H1 (cell line): ENCODE results near the gene YIPF1. TPM values are rescaled to one million over a fixed set of nuclear protein-coding genes. Genes with fewer than 3 reads are reported as not detected.

ENCODE experiments used
- CTCF ChIA-PET: fragments of 300-600 bp; sonication (Branson Sonifier 250); formaldehyde crosslinking; loops from one replicate; lab custom pipeline; 2021; ENCODE audit not compliant: partially characterized antibody; lab: Charles Lee
- POLR2A ChIA-PET: fragments of 300-600 bp; sonication (Branson Sonifier 250); formaldehyde crosslinking; loops from one replicate; lab custom pipeline; 2021; ENCODE audit warnings: inconsistent platforms; ENCODE audit not compliant: partially characterized antibody; lab: Charles Lee
- DNase-seq, 2 experiments: peaks; one replicate each; pipeline versions ENCODE4 v3.0.0 to v3.0.0-alpha.2; 2010 to 2022; ENCODE audit warnings: low spot score in 2 of 2, low read depth in 1 of 2, mixed read lengths in 1 of 2
- FAIRE-seq: peaks from 2 replicates; lab custom pipeline; 2011; peaks lifted over from hg19 to GRCh38; lab: Jason Lieb, UNC
- H2AFZ ChIP-seq: 2 replicates; pipeline ENCODE4 v1.8.1; 2012; ENCODE audit warnings: low read length, inconsistent platforms
- H2AK5ac ChIP-seq: 2 replicates; pipeline ENCODE4 v1.6.1; 2013; ENCODE audit warnings: low read depth, low read length
- H2BK120ac ChIP-seq: replicated peaks from 2 replicates; pipeline ENCODE3; 2013; ENCODE audit warnings: low read depth, low read length, inconsistent platforms
- H2BK12ac ChIP-seq: 2 replicates; pipeline ENCODE4 v1.6.1; 2013; ENCODE audit warnings: low read depth, low read length
- H2BK15ac ChIP-seq: 2 replicates; pipeline ENCODE4 v1.6.1; 2013; ENCODE audit warnings: low read length
- H2BK20ac ChIP-seq: 2 replicates; pipeline ENCODE4 v1.6.1; 2013; ENCODE audit warnings: low read length
- H2BK5ac ChIP-seq: 2 replicates; pipeline ENCODE4 v1.6.1; 2013; ENCODE audit warnings: low read depth, low read length
- H3K14ac ChIP-seq: 2 replicates; pipeline ENCODE4 v1.6.1; 2013; ENCODE audit warnings: inconsistent platforms; ENCODE audit not compliant: insufficient read length
- H3K18ac ChIP-seq: 2 replicates; pipeline ENCODE4 v1.6.1; 2013; ENCODE audit warnings: low read length; ENCODE audit errors: extremely low read depth
- H3K23ac ChIP-seq: 2 replicates; pipeline ENCODE4 v1.6.1; 2013; ENCODE audit warnings: inconsistent platforms; ENCODE audit not compliant: insufficient read length
- H3K23me2 ChIP-seq: 2 replicates; pipeline ENCODE4 v1.6.1; 2013; ENCODE audit warnings: low read depth, low read length
- H3K27ac ChIP-seq: 2 replicates; pipeline ENCODE4 v1.6.1; 2011; ENCODE audit warnings: low read depth, low read length, inconsistent platforms
- H3K27me3 ChIP-seq, 4 experiments: replicated peaks in 1 of 4; 1 replicate in 1 of 4; 2 replicates in 3 of 4; pipeline versions ENCODE4 v1.6.1 to v1.8.1; 2011 to 2013; ENCODE audit warnings: low read length in 3 of 4, mild to moderate bottlenecking in 3 of 4, inconsistent platforms in 2 of 4, mixed read lengths in 2 of 4, moderate library complexity in 1 of 4; ENCODE audit not compliant: control insufficient read depth in 3 of 4, insufficient read depth in 3 of 4; ENCODE audit errors: extremely low read depth in 1 of 4
- H3K36me3 ChIP-seq, 4 experiments: 2 replicates each; pipeline versions ENCODE4 v1.6.1 to v1.8.1; 2011 to 2013; ENCODE audit warnings: mild to moderate bottlenecking in 4 of 4, low read length in 3 of 4, moderate library complexity in 2 of 4, control low read depth in 1 of 4, inconsistent platforms in 1 of 4; ENCODE audit not compliant: insufficient read depth in 4 of 4, control insufficient read depth in 2 of 4
- H3K4ac ChIP-seq: replicated peaks from 2 replicates; pipeline ENCODE3; 2013; ENCODE audit warnings: low read length, low read depth, mixed read lengths, inconsistent platforms; ENCODE audit not compliant: insufficient read length
- H3K4me1 ChIP-seq, 4 experiments: replicated peaks in 1 of 4; 1 replicate in 1 of 4; 2 replicates in 3 of 4; pipeline versions ENCODE4 v1.6.1 to v1.8.1; 2011 to 2013; ENCODE audit warnings: low read length in 3 of 4, inconsistent platforms in 2 of 4, mixed read lengths in 1 of 4; ENCODE audit not compliant: insufficient read depth in 4 of 4, control insufficient read depth in 3 of 4
- H3K4me2 ChIP-seq, 2 experiments: 2 replicates each; pipeline versions ENCODE4 v1.6.1 to v1.8.1; 2011 to 2013; ENCODE audit warnings: low read depth in 2 of 2, low read length in 2 of 2, control low read depth in 1 of 2, inconsistent platforms in 1 of 2, mild to moderate bottlenecking in 1 of 2; ENCODE audit not compliant: insufficient read depth in 1 of 2
- H3K4me3 ChIP-seq, 4 experiments: fragments of 200-600, 300-600 bp in 1 of 4; sonication (generic), shearing (Covaris generic), sonication (Bioruptor Twin) in 1 of 4; 2 replicates each; pipeline versions ENCODE4 v1.5.1 to v1.8.1; 2011 to 2016; ENCODE audit warnings: low read length in 4 of 4, low read depth in 3 of 4, control low read depth in 2 of 4, inconsistent platforms in 2 of 4, mild to moderate bottlenecking in 2 of 4, mixed read lengths in 1 of 4, moderate library complexity in 1 of 4; ENCODE audit not compliant: insufficient read depth in 2 of 4; ENCODE audit errors: extremely low read depth in 1 of 4
- H3K56ac ChIP-seq: replicated peaks from 2 replicates; pipeline ENCODE3; 2013; ENCODE audit warnings: low read depth, mild to moderate bottlenecking, mixed read lengths, low read length, inconsistent platforms; ENCODE audit not compliant: insufficient read length
- H3K79me1 ChIP-seq: 2 replicates; pipeline ENCODE4 v1.6.1; 2013; ENCODE audit warnings: low read depth, low read length, control low read depth
- H3K79me2 ChIP-seq, 2 experiments: 2 replicates each; pipeline versions ENCODE4 v1.6.1 to v1.8.1; 2012 to 2013; ENCODE audit warnings: low read length in 2 of 2, mild to moderate bottlenecking in 2 of 2, inconsistent platforms in 1 of 2; ENCODE audit not compliant: insufficient read depth in 2 of 2, control insufficient read depth in 1 of 2
- H3K9ac ChIP-seq, 4 experiments: replicated peaks in 1 of 4; 1 replicate in 1 of 4; 2 replicates in 3 of 4; pipeline versions ENCODE4 v1.6.1 to v1.8.1; 2011 to 2013; ENCODE audit warnings: low read depth in 3 of 4, low read length in 3 of 4, control low read depth in 2 of 4, mild to moderate bottlenecking in 2 of 4, moderate library complexity in 2 of 4, inconsistent platforms in 1 of 4; ENCODE audit errors: extremely low read depth in 1 of 4
- H3K9me3 ChIP-seq, 2 experiments: 2 replicates each; pipeline versions ENCODE4 v1.6.1 to v1.8.1; 2012 to 2013; ENCODE audit warnings: mild to moderate bottlenecking in 2 of 2, moderate library complexity in 2 of 2, control low read depth in 1 of 2, inconsistent platforms in 1 of 2, low read depth in 1 of 2, low read length in 1 of 2, mixed read lengths in 1 of 2; ENCODE audit not compliant: insufficient read depth in 2 of 2
- H4K20me1 ChIP-seq, 2 experiments: replicated peaks in 1 of 2; 2 replicates each; pipeline versions ENCODE3 to v1.8.1; 2011 to 2013; ENCODE audit warnings: inconsistent platforms in 2 of 2, low read length in 2 of 2, mild to moderate bottlenecking in 1 of 2; ENCODE audit not compliant: insufficient read depth in 2 of 2, control insufficient read depth in 1 of 2
- H4K5ac ChIP-seq: 2 replicates; pipeline ENCODE4 v1.6.1; 2013; ENCODE audit warnings: low read length, low read depth, mixed read lengths, inconsistent platforms; ENCODE audit not compliant: insufficient read length
- H4K8ac ChIP-seq: 2 replicates; pipeline ENCODE4 v1.8.0; 2013; ENCODE audit warnings: mild to moderate bottlenecking, moderate library complexity, low read length, inconsistent platforms; ENCODE audit not compliant: insufficient read depth; ENCODE audit errors: extremely low read depth
- H4K91ac ChIP-seq: replicated peaks from 2 replicates; pipeline ENCODE3; 2013; ENCODE audit warnings: low read length, mixed read lengths, inconsistent platforms; ENCODE audit not compliant: insufficient read length
- CEBPB ChIP-seq: IDR thresholded peaks from 2 replicates; pipeline ENCODE4 v1.6.1; 2012; ENCODE audit warnings: low read depth, low read length
- POLR2A ChIP-seq, 2 experiments: IDR thresholded peaks; 1 replicate in 1 of 2; 2 replicates in 1 of 2; pipeline ENCODE4 v1.6.1; 2011; ENCODE audit warnings: low read depth in 2 of 2, low read length in 2 of 2, mild to moderate bottlenecking in 2 of 2; ENCODE audit errors: control extremely low read depth in 1 of 2
- POU5F1 ChIP-seq: IDR thresholded peaks from 2 replicates; pipeline ENCODE4 v1.6.1; 2011; ENCODE audit warnings: low read depth, mild to moderate bottlenecking, low read length, moderate library complexity
- RFX5 ChIP-seq: IDR thresholded peaks from 2 replicates; pipeline ENCODE4 v1.6.1; 2011; ENCODE audit warnings: low read depth, low read length, improper control_type of control experiment, borderline replicate concordance
- SAP30 ChIP-seq: fragments of 300-600 bp; sonication (generic); IDR thresholded peaks from 2 replicates; pipeline ENCODE4 v1.7.1; 2012; ENCODE audit warnings: low read length, moderate library complexity, mild to moderate bottlenecking, inconsistent platforms; ENCODE audit not compliant: insufficient read depth, insufficient replicate concordance
- SIRT6 ChIP-seq: IDR thresholded peaks from one replicate; pipeline ENCODE4 v1.7.1; 2012; ENCODE audit warnings: low read length, inconsistent platforms
- YY1 ChIP-seq: IDR thresholded peaks from 2 replicates; pipeline ENCODE4 v1.6.1; 2011; ENCODE audit warnings: low read depth, mild to moderate bottlenecking, low read length
- WGBS, 2 experiments: shearing (Covaris generic) in 1 of 2; methylation state at CpG; one replicate each; pipeline versions ENCODE4 v1.1.6 to v1.1.7; 2013 to 2015; ENCODE audit warnings: low lambda C conversion rate in 2 of 2, mixed read lengths in 2 of 2, inconsistent platforms in 1 of 2, low coverage in 1 of 2, missing lambda C conversion rate in 1 of 2; ENCODE audit not compliant: insufficient replicate concordance in 2 of 2, insufficient coverage in 1 of 2, insufficient read length in 1 of 2; ENCODE audit errors: extremely low coverage in 1 of 2, missing lambda C conversion rate in 1 of 2; 5-methylcytosine and 5-hydroxymethylcytosine counted together
- polyA plus RNA-seq, 7 experiments: library from polyadenylated mRNA; depleted of rRNA in 3 of 7; stranded (reverse) in 5 of 7; unstranded in 2 of 7; fragments of >200 nt in 5 of 7; fragments of 200-250 nt in 2 of 7; gene quantifications; 1 replicate in 5 of 7; 2 replicates in 1 of 7; 4 replicates in 1 of 7; pipeline versions ENCODE4 v1.2.1 to v1.2.3, GENCODE V29; 2011 to 2013; ENCODE audit warnings: missing spikeins in 2 of 7, mixed read lengths in 2 of 7
- total RNA-seq: library from RNA; stranded (reverse); fragmentation: NEBNext Ultra II Directional; extraction: Animal tissue kit (Norgen Biotek cat#: 25700); gene quantifications from 2 replicates; pipeline ENCODE4 v1.2.1, GENCODE V29; 2021
- TF ChIP-seq, protein P1 (sequence below): IDR thresholded peaks from 2 replicates; pipeline ENCODE4 v1.6.1; 2012; ENCODE audit warnings: inconsistent platforms
- TF ChIP-seq, protein P2 (sequence below): IDR thresholded peaks from 2 replicates; pipeline ENCODE4 v1.6.1; 2012; ENCODE audit warnings: low read length, inconsistent platforms

The YIPF1 gene
- total and polyA plus RNA-seq, 2 of the 8 experiments (the other 6 are each of a cell fraction or from before 2014, with no cell fraction given), result 31.8 to 53.7 TPM

DNA sequence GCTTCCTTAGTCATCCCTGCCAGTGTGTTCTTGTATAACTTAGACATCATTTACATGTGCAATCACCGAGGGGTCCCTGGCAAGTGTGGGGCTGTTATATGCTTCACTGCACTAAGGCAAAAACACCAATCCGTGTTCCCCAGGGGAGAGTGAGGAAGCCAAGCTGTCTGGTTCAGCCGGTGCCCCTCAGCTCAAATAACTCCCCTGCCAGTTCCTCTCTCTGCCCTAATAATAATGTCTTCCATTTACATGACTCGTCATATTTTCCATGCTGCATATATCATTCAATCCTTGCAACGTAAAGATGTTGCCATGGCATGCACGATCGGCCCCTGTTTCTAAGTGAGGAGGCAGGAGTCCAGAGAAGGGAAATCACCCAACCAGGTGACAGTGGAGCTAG, 27.1 kb downstream of the YIPF1 start:
- ChIA-PET CTCF (interaction anchor here (0.6 to 7.8 kb wide), 14 partner anchors 9 to 129 kb away, joined by 3 to 123 read pairs (median 8); no protein-coding TSS in a partner anchor), POLR2A (interaction anchor here (0.9 to 2.6 kb wide), 2 partner anchors 83 to 97 kb away, joined by 3 to 7 read pairs; partner anchors contain the start of genes IFT25 and LRRC42)
- H3K4me1 ChIP-seq, result peaks cover 0 to 3% (median 0%) of the 10 kb centered on the region in 4 experiments; a peak in 1 of 7 replicates

More for the DNA sequence above, 27.1 kb downstream of the YIPF1 start:
- Histone ChIP-seq H3K14ac (no peak overlapping the region), H3K4me3 (no peak overlapping the region), H3K4me2 (no peak overlapping the region), H3K9me3 (no peaks in the 10 kb centered on the region), H2BK15ac (no peak overlapping the region), H3K27me3 (no peaks in the 10 kb centered on the region), H2AK5ac (no peak overlapping the region), H3K27ac (no peak overlapping the region), H3K4ac (no peak overlapping the region), H3K56ac (no peak overlapping the region), H3K23me2 (no peaks in the 10 kb centered on the region), H3K79me1 (no peaks in the 10 kb centered on the region), H2AFZ (no peak overlapping the region), H2BK120ac (no peak overlapping the region), H2BK12ac (no peak overlapping the region), H4K5ac (no peak overlapping the region), H3K18ac (no peak overlapping the region), H3K9ac (no peak overlapping the region), H4K20me1 (peaks cover 0 to 2% of the 10 kb centered on the region in 2 experiments), H3K23ac (no peak overlapping the region), H2BK20ac (no peak overlapping the region), H2BK5ac (no peak overlapping the region), H4K91ac (no peak overlapping the region), H4K8ac (no peak overlapping the region), H3K36me3 (peaks cover 3 to 15% (median 12%) of the 10 kb centered on the region in 4 experiments; a peak in 7 of 8 replicates), H3K79me2 (no peaks in the 10 kb centered on the region)
- 88% methylated on average over 7 of the region's 7 CpGs; no CpG with 5 or more reads in 1 of the 2 experiments for WGBS, 2 experiments
- TF ChIP-seq YY1 (no peak), POLR2A (IDR thresholded peaks at IDR 0.05; ENCODE audit: control extremely low read depth in 1 of 2, low read depth in 2 of 2, low read length in 2 of 2) (no peak), POU5F1 (no peak), SIRT6 (no peak), CEBPB (no peak), SAP30 (no peak), RFX5 (no peak)
- TF ChIP-seq, protein P1, sequence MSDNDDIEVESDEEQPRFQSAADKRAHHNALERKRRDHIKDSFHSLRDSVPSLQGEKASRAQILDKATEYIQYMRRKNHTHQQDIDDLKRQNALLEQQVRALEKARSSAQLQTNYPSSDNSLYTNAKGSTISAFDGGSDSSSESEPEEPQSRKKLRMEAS, result no peak
- TF ChIP-seq, protein P2, sequence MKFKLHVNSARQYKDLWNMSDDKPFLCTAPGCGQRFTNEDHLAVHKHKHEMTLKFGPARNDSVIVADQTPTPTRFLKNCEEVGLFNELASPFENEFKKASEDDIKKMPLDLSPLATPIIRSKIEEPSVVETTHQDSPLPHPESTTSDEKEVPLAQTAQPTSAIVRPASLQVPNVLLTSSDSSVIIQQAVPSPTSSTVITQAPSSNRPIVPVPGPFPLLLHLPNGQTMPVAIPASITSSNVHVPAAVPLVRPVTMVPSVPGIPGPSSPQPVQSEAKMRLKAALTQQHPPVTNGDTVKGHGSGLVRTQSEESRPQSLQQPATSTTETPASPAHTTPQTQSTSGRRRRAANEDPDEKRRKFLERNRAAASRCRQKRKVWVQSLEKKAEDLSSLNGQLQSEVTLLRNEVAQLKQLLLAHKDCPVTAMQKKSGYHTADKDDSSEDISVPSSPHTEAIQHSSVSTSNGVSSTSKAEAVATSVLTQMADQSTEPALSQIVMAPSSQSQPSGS, result no peak
- no peak for FAIRE-seq
- DNase-seq, result no peak
